GM12891 (cell line): ENCODE results near the gene RUNX2.

Experiments
- POLR2A ChIP-seq: IDR thresholded peaks from 2 replicates; pipeline ENCODE4 v1.6.1; 2011; ENCODE audit warnings: low read depth, low read length, control low read depth
- POLR2AphosphoS5 ChIP-seq: IDR thresholded peaks from 2 replicates; pipeline ENCODE4 v1.6.1; 2011; ENCODE audit warnings: low read depth, low read length, control low read depth
- SPI1 ChIP-seq: IDR thresholded peaks from 2 replicates; pipeline ENCODE4 v1.6.1; 2011; ENCODE audit warnings: low read depth, low read length, control low read depth
- TAF1 ChIP-seq: IDR thresholded peaks from 2 replicates; pipeline ENCODE4 v1.6.1; 2011; ENCODE audit warnings: low read depth, low read length, control low read depth

GRCh38 chr6:45509426-45509825 lies 181.3 kb downstream of the RUNX2 start:
- TF ChIP-seq POLR2A (no peak), POLR2AphosphoS5 (no peak), TAF1 (no peak), SPI1 (no peak)
